ENCODE data around the gene KCNE1.

The KCNE1 gene

DNA sequence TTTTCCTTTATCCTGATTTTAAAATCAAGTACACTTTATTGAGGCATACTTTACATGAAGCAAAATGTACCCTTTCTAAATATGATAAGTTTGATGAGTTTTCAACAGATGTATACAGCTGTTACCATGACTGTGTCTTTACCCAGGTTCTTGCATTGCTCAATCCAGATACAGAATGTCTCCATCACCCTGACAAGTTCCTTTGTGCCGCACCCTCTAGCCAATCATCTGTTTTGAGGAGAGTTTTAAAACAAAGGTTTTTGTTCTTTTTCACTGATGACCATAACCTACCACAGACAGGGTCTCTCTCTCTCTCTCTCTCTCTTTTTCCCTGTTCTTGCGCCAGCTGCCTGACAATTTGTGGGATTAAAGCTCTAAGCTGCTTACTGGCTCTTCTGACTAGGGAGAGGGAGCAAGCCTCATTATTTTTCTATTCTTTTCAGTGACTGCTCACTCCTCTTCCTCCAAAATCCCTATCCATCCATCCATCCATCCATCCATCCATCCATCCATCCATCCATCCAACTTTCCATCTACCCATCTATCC, 1.2 kb upstream of the KCNE1 start:
- no peaks in the 10 kb centered on the region for H3K36me3 ChIP-seq (ENCODE audit: insufficient read depth, low read length)
- H3K9ac ChIP-seq (ENCODE audit: low read depth, low read length, poor library complexity, severe bottlenecking): no peak overlapping the region
- no peaks in the 10 kb centered on the region for H3K79me2 ChIP-seq (ENCODE audit: insufficient read depth, low read length)
- TF ChIP-seq CTCF (conservative IDR thresholded peaks at IDR 0.05; ENCODE audit: low read length) (no peak), EZH2phosphoT487 (IDR thresholded peaks at IDR 0.05; ENCODE audit: borderline replicate concordance) (no peak)
- no peaks in the 10 kb centered on the region for H3K9me3 ChIP-seq (ENCODE audit: insufficient read depth, low read depth, low read length)
- H3K4me3 ChIP-seq (ENCODE audit: low read length, poor library complexity, severe bottlenecking): no peak overlapping the region
- H2AFZ ChIP-seq (ENCODE audit: low read length): no peak overlapping the region
- H3K4me1 ChIP-seq (ENCODE audit: insufficient read depth, low read length, poor library complexity, severe bottlenecking): peaks cover 8% of the 10 kb centered on the region
- no peak overlapping the region for H3K4me2 ChIP-seq (ENCODE audit: low read depth, low read length, poor library complexity, severe bottlenecking)
- H3F3A ChIP-seq (ENCODE audit: low read depth): no peaks in the 10 kb centered on the region
- H3K9me2 ChIP-seq (replicated peaks; ENCODE audit: low read depth, low read length): no peaks in the 10 kb centered on the region
- H4K20me1 ChIP-seq (ENCODE audit: insufficient read depth, low read length, poor library complexity, severe bottlenecking): no peaks in the 10 kb centered on the region
- no peaks in the 10 kb centered on the region for H3K27me3 ChIP-seq (ENCODE audit: insufficient read depth, low read length, poor library complexity, severe bottlenecking)

- Histone ChIP-seq H3K9ac (ENCODE audit: low read depth, low read length, poor library complexity, severe bottlenecking) (no peak overlapping the region), H3K4me1 (ENCODE audit: insufficient read depth, low read length, poor library complexity, severe bottlenecking) (no peaks in the 10 kb centered on the region), H3F3A (ENCODE audit: low read depth) (no peaks in the 10 kb centered on the region), H3K27me3 (ENCODE audit: insufficient read depth, low read length, poor library complexity, severe bottlenecking) (no peaks in the 10 kb centered on the region), H3K9me2 (replicated peaks; ENCODE audit: low read depth, low read length) (no peaks in the 10 kb centered on the region), H4K20me1 (ENCODE audit: insufficient read depth, low read length, poor library complexity, severe bottlenecking) (no peaks in the 10 kb centered on the region), H3K79me2 (ENCODE audit: insufficient read depth, low read length) (no peaks in the 10 kb centered on the region), H3K4me2 (ENCODE audit: low read depth, low read length, poor library complexity, severe bottlenecking) (no peak overlapping the region), H2AFZ (ENCODE audit: low read length) (no peak overlapping the region), H3K36me3 (ENCODE audit: insufficient read depth, low read length) (no peaks in the 10 kb centered on the region), H3K4me3 (ENCODE audit: low read length, poor library complexity, severe bottlenecking) (no peak overlapping the region), H3K9me3 (ENCODE audit: insufficient read depth, low read depth, low read length) (no peaks in the 10 kb centered on the region)
- no peak for TF ChIP-seq EZH2phosphoT487 (IDR thresholded peaks at IDR 0.05; ENCODE audit: borderline replicate concordance)
- no peak for TF ChIP-seq CTCF (conservative IDR thresholded peaks at IDR 0.05; ENCODE audit: low read length)
These were observed 829 bp downstream of the KCNE1 start for GRCh38 chr21:34511181-34511580.

DNA sequence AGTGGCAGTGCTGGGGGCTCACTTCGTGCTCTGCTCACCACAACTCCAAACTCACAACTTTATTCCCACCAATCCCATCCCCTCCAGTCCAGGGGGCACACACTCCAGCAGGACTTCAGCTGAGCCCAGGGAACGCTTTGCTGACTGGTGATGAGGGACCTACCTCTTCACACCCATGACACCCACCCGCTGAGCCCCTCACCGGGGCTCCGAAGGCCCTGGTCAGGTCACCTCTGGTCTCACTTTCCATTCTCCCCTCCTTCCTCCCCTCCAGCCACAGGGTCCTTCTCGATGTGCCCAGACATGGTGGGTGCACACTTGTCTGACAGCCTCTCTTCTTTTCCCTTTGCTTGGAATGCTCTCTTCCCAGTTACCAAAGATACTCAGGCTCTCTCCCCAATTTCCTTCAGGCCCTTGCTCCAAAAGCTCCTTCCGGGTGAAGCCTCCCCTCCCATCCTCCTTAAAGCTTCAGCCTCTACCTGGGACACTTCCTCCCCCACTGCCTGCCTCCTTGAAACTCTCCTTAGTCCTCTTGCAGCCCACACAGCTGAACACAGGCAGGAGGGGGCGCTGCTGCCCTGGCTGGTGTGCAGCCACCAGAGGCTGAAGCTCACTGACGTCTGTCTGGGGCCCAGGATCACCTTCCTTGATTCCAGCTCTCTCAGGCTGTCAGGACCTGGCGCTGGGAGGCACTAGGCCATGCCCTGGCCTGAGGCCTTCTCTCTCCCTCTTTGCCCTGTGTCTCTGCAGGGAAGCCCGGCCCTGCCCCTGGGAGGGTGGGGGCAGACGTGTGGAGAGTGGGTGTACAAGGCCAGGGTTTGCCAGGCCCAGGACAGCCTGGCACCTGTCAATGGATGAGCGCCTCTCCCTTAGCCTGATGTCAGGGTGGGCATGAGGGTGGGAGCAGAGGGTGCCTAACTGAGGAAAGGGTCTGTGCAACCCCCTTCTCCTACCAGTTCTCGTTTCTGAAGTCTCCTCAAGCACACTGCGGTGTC, 1.6 kb downstream of the KCNE1 start:
- no peaks in the 10 kb centered on the region for H3K9me3 ChIP-seq (ENCODE audit: insufficient read depth, low read depth, low read length)
- no peaks in the 10 kb centered on the region for H3K4me1 ChIP-seq (ENCODE audit: insufficient read depth, low read length, poor library complexity, severe bottlenecking)
- H3K4me2 ChIP-seq (ENCODE audit: low read depth, low read length, poor library complexity, severe bottlenecking): no peak overlapping the region
- no peaks in the 10 kb centered on the region for H4K20me1 ChIP-seq (ENCODE audit: insufficient read depth, low read length, poor library complexity, severe bottlenecking)
- no peaks in the 10 kb centered on the region for H3K9me2 ChIP-seq (replicated peaks; ENCODE audit: low read depth, low read length)
- no peaks in the 10 kb centered on the region for H3K36me3 ChIP-seq (ENCODE audit: insufficient read depth, low read length)
- no peak overlapping the region for H2AFZ ChIP-seq (ENCODE audit: low read length)
- H3K9ac ChIP-seq (ENCODE audit: low read depth, low read length, poor library complexity, severe bottlenecking): no peak overlapping the region
- H3K79me2 ChIP-seq (ENCODE audit: insufficient read depth, low read length): no peaks in the 10 kb centered on the region
- H3K27me3 ChIP-seq (ENCODE audit: insufficient read depth, low read length, poor library complexity, severe bottlenecking): no peaks in the 10 kb centered on the region
- no peak overlapping the region for H3K4me3 ChIP-seq (ENCODE audit: low read length, poor library complexity, severe bottlenecking)
- TF ChIP-seq EZH2phosphoT487 (IDR thresholded peaks at IDR 0.05; ENCODE audit: borderline replicate concordance) (no peak), CTCF (conservative IDR thresholded peaks at IDR 0.05; ENCODE audit: low read length) (peak; percentile 80)
- no peaks in the 10 kb centered on the region for H3F3A ChIP-seq (ENCODE audit: low read depth)
